ENCODE data around the gene PRR20G.

Gene PRR20G

DNA sequence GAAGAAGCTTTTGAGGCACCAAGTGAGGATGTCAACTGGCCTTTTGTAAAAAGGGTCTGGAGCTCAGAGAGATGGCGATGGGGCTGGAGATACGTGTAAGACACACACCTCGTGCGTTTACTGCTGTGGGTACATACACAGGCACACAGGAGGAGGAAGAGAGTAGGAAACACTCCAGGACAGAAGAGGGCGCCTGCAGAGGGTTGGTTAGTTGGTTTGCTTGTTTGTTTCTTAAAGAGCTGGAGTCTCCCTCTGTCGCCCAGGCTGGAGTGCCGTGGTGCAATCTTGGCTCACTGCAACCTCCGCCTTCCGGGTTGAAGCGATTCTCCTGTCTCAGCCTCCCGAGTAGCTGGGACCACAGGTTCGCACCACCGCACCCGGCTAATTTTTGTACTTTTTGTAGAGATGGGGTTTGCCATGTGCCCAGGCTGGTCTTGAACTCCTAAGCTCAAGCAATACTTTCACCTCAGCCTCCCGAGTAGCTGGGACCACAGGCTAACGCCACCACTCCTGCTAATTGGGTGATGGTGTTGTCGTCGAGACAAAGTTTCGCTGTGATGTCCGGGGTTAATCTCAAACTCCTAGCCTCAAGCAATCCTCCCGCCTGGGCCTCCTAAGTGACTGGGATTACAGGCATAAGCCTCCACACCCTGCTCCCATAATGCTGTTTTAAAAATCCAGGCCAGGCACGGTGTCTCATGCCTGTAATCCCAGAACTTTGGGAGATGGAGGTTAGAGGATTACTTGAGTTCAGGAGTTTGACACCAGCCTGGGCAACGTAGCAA is 1.3 kb upstream of the PRR20G start:
- TF ChIP-seq, protein P1, sequence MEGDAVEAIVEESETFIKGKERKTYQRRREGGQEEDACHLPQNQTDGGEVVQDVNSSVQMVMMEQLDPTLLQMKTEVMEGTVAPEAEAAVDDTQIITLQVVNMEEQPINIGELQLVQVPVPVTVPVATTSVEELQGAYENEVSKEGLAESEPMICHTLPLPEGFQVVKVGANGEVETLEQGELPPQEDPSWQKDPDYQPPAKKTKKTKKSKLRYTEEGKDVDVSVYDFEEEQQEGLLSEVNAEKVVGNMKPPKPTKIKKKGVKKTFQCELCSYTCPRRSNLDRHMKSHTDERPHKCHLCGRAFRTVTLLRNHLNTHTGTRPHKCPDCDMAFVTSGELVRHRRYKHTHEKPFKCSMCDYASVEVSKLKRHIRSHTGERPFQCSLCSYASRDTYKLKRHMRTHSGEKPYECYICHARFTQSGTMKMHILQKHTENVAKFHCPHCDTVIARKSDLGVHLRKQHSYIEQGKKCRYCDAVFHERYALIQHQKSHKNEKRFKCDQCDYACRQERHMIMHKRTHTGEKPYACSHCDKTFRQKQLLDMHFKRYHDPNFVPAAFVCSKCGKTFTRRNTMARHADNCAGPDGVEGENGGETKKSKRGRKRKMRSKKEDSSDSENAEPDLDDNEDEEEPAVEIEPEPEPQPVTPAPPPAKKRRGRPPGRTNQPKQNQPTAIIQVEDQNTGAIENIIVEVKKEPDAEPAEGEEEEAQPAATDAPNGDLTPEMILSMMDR (IDR thresholded peaks at IDR 0.05; ENCODE audit: low read depth, low read length), result no peak
- no peak overlapping the region for H3K4me3 ChIP-seq (ENCODE audit: low read depth, low read length)

DNA sequence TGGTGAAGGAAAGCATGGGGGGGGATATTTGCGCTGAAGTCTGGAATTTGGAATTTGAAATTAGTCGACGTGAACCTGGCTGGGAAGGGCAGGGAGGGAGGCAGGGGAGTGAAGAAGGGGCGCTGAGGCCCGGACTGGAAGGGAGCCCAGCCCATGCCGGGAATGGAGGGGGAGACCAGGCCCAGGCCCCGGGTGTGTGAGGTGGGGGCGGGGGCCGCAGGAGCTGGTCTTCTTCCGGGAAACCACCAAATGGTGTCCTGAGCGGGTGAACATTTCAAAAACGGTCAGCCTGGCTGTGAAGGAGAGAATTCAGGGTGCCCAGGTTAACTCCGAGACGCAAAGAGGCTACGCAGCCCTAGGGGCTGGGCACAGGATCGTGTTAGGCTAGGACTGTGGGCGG is 497 bp upstream of the PRR20G start:
- TF ChIP-seq, protein P1 (IDR thresholded peaks at IDR 0.05; ENCODE audit: low read depth, low read length), result no peak
- no peak overlapping the region for H3K4me3 ChIP-seq (ENCODE audit: low read depth, low read length)

DNA sequence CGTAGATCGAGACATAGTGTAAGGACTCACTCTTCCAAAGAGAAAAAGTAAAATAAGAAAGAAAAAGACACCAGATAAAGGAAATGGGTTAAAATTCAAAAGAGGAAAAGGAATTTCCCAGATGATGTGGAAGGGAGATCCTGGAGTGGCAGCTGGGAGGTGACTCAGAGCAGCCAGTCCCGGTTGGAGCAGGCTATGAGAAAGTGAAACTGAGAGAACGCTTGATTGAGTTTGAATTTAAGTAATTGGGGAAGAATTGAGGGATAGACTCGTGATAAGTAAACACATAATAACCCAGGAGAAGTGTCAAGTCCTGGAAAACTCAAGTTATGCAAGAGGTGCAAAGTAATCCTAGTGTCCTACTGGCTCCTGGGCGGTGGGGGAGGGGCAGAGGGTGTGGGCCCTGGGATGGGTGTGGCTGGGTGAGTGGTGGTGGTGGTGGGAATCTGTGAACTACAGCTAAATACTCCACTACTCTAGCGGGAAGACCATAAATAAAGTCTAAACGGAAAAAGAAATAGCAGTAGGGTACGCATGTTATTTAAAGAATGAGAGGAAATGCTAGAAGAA is 1.2 kb downstream of the PRR20G start:
- TF ChIP-seq, protein P1 (IDR thresholded peaks at IDR 0.05; ENCODE audit: low read depth, low read length), result no peak
- H3K4me3 ChIP-seq (ENCODE audit: low read depth, low read length), result peak overlapping the region; percentile 32

DNA sequence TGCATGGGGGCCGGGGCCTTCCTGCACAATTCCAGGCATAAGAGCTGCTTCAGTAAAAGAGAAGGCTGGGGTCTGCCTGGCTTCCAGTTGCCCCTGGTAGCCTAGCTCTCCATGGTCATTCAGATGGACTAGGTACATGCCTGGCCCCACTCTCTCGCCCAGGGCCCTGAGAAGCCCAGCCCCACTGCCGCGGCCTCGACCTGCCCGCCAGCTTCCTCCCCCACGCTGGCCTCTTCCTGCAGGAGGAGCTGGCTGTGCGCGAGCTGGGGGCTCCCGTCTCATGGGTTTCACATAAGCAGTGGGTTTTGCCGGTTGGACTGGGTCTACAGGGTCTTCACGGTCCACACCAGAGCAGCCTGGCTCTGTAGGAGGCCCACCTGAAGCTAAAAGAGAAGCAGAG is 3.6 kb downstream of the PRR20G start:
- no peak overlapping the region for H3K4me3 ChIP-seq (ENCODE audit: low read depth, low read length)
- TF ChIP-seq, protein P1 (IDR thresholded peaks at IDR 0.05; ENCODE audit: low read depth, low read length), result no peak

DNA sequence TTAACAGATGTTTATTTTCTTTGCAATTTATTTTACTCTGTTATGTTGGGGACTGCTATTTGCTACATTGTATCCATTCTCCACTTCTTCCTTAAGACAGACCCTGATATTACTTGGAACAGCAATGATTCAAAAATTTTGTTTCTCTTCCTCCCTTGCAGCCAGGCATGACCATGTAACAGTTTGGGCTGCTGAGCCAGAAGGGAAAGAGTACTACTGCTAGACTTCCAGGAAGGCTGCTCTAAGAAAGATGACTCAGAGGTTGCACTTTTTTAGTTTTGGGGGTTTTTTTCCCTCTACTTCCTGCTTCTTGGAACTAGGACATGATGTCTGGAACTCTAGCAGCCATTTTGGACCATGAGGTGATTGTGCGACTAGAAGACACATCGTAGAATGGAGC is 10.3 kb downstream of the PRR20G start:
- TF ChIP-seq, protein P1 (IDR thresholded peaks at IDR 0.05; ENCODE audit: low read depth, low read length), result no peak
- H3K4me3 ChIP-seq (ENCODE audit: low read depth, low read length), result no peak overlapping the region

DNA sequence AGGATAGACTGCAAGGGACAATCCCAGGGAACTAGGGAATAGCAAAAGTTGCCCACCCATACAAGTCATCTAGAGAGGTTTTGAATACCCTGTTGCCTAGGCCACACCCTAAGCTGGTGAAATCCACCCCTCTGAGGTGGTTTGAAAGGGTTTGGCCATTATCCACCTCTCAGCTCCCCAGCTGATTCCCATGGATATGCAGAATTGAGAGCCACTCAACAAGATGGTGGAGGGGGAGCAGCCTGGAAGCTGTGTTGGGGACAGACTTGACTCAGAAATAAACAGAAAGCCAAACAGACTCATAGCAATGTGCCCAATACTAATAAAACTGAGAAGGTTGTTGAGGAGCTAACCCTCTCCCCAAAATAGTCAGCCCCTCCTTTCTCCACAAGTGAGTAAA is 10.9 kb downstream of the PRR20G start:
- H3K4me3 ChIP-seq (ENCODE audit: low read depth, low read length), result no peak overlapping the region
- TF ChIP-seq, protein P1 (IDR thresholded peaks at IDR 0.05; ENCODE audit: low read depth, low read length), result no peak

DNA sequence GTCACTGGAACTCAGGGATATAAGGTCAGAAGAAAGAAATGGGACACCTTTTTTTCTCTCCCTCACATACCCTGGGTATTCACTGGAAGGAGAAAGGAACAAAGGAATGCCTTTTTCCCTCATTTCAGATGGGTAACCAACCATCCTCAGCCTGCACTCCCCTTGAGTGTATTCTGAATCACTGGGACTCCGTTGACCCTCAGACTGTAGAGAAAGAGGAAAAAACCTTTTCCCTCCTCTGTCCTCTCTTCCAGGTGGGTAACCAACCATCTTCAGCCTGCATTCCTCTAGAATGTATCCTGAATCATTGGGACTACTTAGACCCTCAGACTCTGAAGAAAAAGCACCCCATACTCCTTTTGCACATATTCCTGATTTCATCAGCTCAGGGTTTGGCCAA is 11.4 kb downstream of the PRR20G start:
- TF ChIP-seq, protein P1 (IDR thresholded peaks at IDR 0.05; ENCODE audit: low read depth, low read length), result no peak
- H3K4me3 ChIP-seq (ENCODE audit: low read depth, low read length), result no peak overlapping the region
